ENCODE results near the gene AQP10. TPM values are rescaled to one million over a fixed set of nuclear protein-coding genes. Genes with fewer than 3 reads are reported as not detected.

Gene AQP10
- polyA plus RNA-seq, 1 experiment, result not detected

GRCh38 chr1:154325583-154326545 is 5.0 kb downstream of the AQP10 start:
- POLR2A ChIA-PET, result interaction anchor here (0.5 to 1.4 kb wide), 8 partner anchors 9 to 827 kb away, joined by 3 to 9 read pairs (median 3); partner anchors contain the start of genes RPS27 and UBAP2L
- H3K4me3 ChIP-seq (ENCODE audit: low read depth, low read length), result peak overlapping the region; percentile 89
- CTCF ChIA-PET, result interaction anchor here (0.6 to 6.5 kb wide), 25 partner anchors 8 to 657 kb away, joined by 3 to 127 read pairs (median 4); partner anchors contain the start of gene FLAD1

GRCh38 chr1:154326546-154327465 is 5.9 kb downstream of the AQP10 start:
- H3K27me3 ChIP-seq (ENCODE audit: control insufficient read depth, insufficient read depth, low read length), result peaks cover 17% of the 10 kb centered on the region
- ChIA-PET POLR2A (interaction anchor here (0.5 to 1.4 kb wide), 5 partner anchors 8 to 826 kb away, joined by 3 to 9 read pairs (median 3); partner anchors contain the start of genes RPS27 and UBAP2L), CTCF (interaction anchor here (0.6 to 6.5 kb wide), 17 partner anchors 8 to 656 kb away, joined by 3 to 127 read pairs (median 3); partner anchors contain the start of gene FLAD1)
- peak overlapping the region; percentile 99 for H3K27ac ChIP-seq (ENCODE audit: low read depth, low read length)
- DNase-seq (ENCODE audit: low read depth, low spot score), result no peak
- peak overlapping the region; percentile 89 for H3K4me3 ChIP-seq (ENCODE audit: low read depth, low read length)
- TF ChIP-seq CTCF (IDR thresholded peaks at IDR 0.05; ENCODE audit: low read depth, low read length), result no peak
- no peaks in the 10 kb centered on the region for H3K9me3 ChIP-seq (ENCODE audit: control insufficient read depth, insufficient read depth, low read length)

More at GRCh38 chr1:154325583-154326545, 5.0 kb downstream of the AQP10 start:
- Histone ChIP-seq H3K9me3 (ENCODE audit: control insufficient read depth, insufficient read depth, low read length) (no peaks in the 10 kb centered on the region), H3K27me3 (ENCODE audit: control insufficient read depth, insufficient read depth, low read length) (peaks cover 20% of the 10 kb centered on the region), H3K27ac (ENCODE audit: low read depth, low read length) (peak overlapping the region; percentile 99)
- peak; percentile 78 for TF ChIP-seq CTCF (IDR thresholded peaks at IDR 0.05; ENCODE audit: low read depth, low read length)
- peak; percentile 73 for DNase-seq (ENCODE audit: low read depth, low spot score)

GRCh38 chr1:154327466-154328317 is 6.8 kb downstream of the AQP10 start:
- ChIA-PET CTCF (interaction anchor here (0.6 to 6.5 kb wide), 5 partner anchors 7 to 219 kb away, joined by 3 to 127 read pairs (median 4); no protein-coding TSS in a partner anchor), POLR2A (interaction anchor here (0.6 to 1.3 kb wide), 3 partner anchors 57 to 121 kb away, joined by 4 to 5 read pairs (median 5); partner anchors contain the start of gene UBAP2L)
- no peak for DNase-seq (ENCODE audit: low read depth, low spot score)
- peak overlapping the region; percentile 58 for H3K4me3 ChIP-seq (ENCODE audit: low read depth, low read length)
- H3K9me3 ChIP-seq (ENCODE audit: control insufficient read depth, insufficient read depth, low read length), result no peaks in the 10 kb centered on the region
- peak overlapping the region; percentile 31 for H3K27ac ChIP-seq (ENCODE audit: low read depth, low read length)
- TF ChIP-seq CTCF (IDR thresholded peaks at IDR 0.05; ENCODE audit: low read depth, low read length), result no peak
- peaks cover 11% of the 10 kb centered on the region for H3K27me3 ChIP-seq (ENCODE audit: control insufficient read depth, insufficient read depth, low read length)
